HFFc6 (cell line): Measurements from ENCODE around the gene NHEJ1. TPM values are rescaled to one million over a fixed set of nuclear protein-coding genes. Genes with fewer than 3 reads are reported as not detected.

Experiments used
- DNase-seq: peaks from one replicate; pipeline ENCODE4 v3.0.0-alpha.2; 2018
- H3K27ac Mint-ChIP-seq: 2 replicates; pipeline ENCODE4 v1.8.0; 2020; ENCODE audit warnings: mild to moderate bottlenecking, mixed read lengths
- H3K27me3 Mint-ChIP-seq: 2 replicates; pipeline ENCODE4 v1.8.0; 2021; ENCODE audit warnings: mild to moderate bottlenecking, moderate library complexity, mixed read lengths; ENCODE audit not compliant: insufficient read depth
- H3K36me3 Mint-ChIP-seq: 2 replicates; pipeline ENCODE4 v1.8.0; 2021; ENCODE audit warnings: low read depth, mixed read lengths
- H3K4me1 Mint-ChIP-seq: 2 replicates; pipeline ENCODE4 v1.8.0; 2020; ENCODE audit warnings: low read depth, mixed read lengths
- H3K4me3 Mint-ChIP-seq: 2 replicates; pipeline ENCODE4 v1.8.0; 2020; ENCODE audit warnings: mild to moderate bottlenecking, moderate library complexity, mixed read lengths
- H3K9me3 Mint-ChIP-seq: 2 replicates; pipeline ENCODE4 v1.8.0; 2020; ENCODE audit warnings: mild to moderate bottlenecking, mixed read lengths
- CTCF ChIP-seq: fragments of 200-600 bp; sonication (generic); IDR thresholded peaks from 2 replicates; pipeline ENCODE4 v1.5.0; 2021; ENCODE audit warnings: antibody characterized with exemption, mild to moderate bottlenecking
- total RNA-seq, 6 experiments: library from RNA; stranded (reverse); fragmentation: NEBNext Ultra II Directional; extraction: Animal tissue kit (Norgen Biotek cat#: 25700); gene quantifications; 2 replicates in 1 of 6; 3 replicates in 5 of 6; pipeline ENCODE4 v1.2.3, GENCODE V29; 2021

Gene NHEJ1
- total RNA-seq, 6 experiments from 2014 or later: 12.0 to 16.6 (median 14.1) TPM

DNA sequence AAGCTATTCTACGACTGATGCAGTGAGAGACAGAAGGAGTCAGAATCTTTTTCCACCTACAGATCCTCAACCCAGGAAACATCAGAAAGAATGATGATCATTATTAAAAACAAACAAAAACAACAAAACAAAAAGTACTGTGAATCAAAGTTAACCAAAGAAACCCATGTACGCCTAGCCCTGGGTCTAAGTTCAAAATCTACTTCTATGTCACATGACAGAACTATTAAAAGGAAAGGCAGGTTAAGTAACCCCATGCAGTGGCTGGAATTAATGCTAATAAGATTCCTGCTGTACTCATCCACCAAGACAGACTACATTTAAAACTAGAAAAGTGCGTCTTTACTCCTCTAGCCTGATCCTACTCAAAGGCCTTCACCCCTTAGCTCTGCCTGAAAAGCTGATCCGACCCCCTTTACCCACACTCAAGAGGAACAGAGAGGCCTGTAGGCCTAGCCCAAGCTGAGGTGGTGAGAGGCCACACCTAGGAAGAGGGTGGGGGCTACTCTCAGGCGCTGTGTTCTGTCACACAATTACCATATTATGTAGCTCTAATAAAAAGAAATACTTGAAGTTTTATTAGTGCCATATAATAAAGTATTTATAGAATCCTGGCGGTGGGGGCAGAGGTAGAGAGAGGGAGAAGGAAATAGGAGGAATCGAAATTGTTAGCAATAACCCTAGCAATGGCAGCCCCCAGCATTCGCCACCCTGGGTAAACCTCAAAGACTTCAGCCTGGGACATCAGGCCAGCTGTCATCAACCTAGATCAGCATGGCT is 37.1 kb downstream of the NHEJ1 start:
- no peak for TF ChIP-seq CTCF
- Mint-ChIP-seq H3K27me3 (peaks cover 1% of the 10 kb centered on the region), H3K4me3 (no peak overlapping the region), H3K4me1 (peaks cover 31% of the 10 kb centered on the region), H3K9me3 (no peaks in the 10 kb centered on the region), H3K36me3 (no peaks in the 10 kb centered on the region), H3K27ac (no peak overlapping the region; the same call in 1 of the 2 replicates)
- no peak for DNase-seq

- Mint-ChIP-seq H3K27me3 (peaks cover 1% of the 10 kb centered on the region), H3K36me3 (no peaks in the 10 kb centered on the region), H3K4me3 (no peak overlapping the region), H3K4me1 (peaks cover 31% of the 10 kb centered on the region), H3K27ac (no peak overlapping the region), H3K9me3 (no peaks in the 10 kb centered on the region)
- no peak for DNase-seq
- TF ChIP-seq CTCF: no peak
Measured at GRCh38 chr2:219122202-219122980, 38.2 kb downstream of the NHEJ1 start.

DNA sequence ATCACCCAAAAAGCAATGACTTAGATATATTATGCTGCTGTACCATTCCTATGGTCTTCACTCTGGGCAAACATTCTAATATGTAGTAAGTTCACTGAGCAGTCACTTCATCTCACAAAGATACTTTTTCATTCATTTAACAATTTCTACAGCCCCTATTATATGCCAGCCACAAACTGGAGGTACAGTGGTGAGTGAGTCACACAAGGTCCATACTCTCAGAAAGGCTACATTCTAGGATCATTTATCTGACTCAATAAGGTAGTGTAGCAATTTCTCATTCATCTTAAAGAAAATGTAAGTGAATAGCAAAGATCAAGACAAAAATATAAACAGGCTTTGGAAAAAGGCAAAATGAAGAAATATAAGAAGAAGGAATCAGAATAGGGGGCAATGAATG is 40.5 kb downstream of the NHEJ1 start:
- no peak overlapping the region for H3K4me3 Mint-ChIP-seq

DNA sequence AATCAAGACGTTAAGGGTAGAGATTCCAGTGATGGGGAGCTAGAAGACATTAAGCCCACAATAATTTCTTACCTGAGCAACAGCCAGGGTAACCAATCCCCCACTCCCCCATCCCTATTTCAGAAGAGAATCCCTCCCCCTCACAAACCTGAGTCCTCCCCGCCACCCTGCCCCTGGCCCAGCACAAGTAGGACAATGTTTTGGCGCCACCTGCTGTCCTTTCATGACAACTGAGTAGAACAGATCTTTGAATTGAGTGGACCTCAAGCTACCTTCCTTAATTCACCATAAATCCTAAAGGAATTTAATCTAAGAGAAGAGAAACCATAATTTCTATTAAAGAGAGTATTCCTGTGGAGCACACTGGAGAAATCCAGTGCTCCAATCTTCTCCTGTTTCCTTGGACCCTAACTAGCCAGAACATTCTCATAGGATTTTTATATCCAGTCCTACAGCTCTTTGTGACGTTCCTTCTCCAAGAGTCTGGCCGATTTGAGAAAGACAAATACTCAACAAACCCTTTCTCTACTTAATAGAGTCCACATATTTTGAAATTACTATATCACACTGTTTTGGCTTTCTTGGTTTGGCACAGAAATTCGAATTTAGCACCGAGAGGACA is 41.1 kb downstream of the NHEJ1 start:
- H3K4me3 Mint-ChIP-seq: no peak overlapping the region
- peak; percentile 35 for DNase-seq
- H3K9me3 Mint-ChIP-seq: no peaks in the 10 kb centered on the region
- no peak overlapping the region for H3K27ac Mint-ChIP-seq
- peaks cover 1% of the 10 kb centered on the region; the same call in 1 of the 2 replicates for H3K27me3 Mint-ChIP-seq
- H3K36me3 Mint-ChIP-seq: no peaks in the 10 kb centered on the region
- TF ChIP-seq CTCF: peak; percentile 89
- H3K4me1 Mint-ChIP-seq: peaks cover 9% of the 10 kb centered on the region

More for the DNA sequence above, 40.5 kb downstream of the NHEJ1 start:
- Mint-ChIP-seq H3K9me3 (no peaks in the 10 kb centered on the region), H3K27ac (no peak overlapping the region), H3K27me3 (peaks cover 1% of the 10 kb centered on the region; the same call in 1 of the 2 replicates), H3K36me3 (no peaks in the 10 kb centered on the region), H3K4me1 (peaks cover 14% of the 10 kb centered on the region)
- no peak for DNase-seq
- TF ChIP-seq CTCF: no peak

DNA sequence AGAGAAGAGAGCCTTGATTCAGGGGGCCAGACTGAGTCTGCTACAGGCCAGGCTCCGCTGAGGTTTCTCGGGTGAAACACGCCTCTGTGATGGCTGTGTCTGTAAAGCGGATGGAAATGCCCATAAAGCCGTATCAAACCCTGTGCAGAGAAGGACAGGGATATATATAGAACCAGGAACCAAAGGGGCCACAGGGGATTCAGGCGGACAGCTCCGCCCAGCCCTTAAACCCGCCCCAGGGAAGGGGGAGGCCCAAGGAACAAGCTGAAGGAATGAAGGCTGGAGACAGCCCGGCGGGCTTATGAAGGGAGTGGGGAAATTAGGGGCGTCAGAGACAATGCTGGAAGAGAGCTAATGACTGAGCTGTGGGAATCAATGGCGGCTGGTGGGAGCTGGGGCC is 42.1 kb downstream of the NHEJ1 start:
- DNase-seq: no peak
- H3K4me3 Mint-ChIP-seq: no peak overlapping the region
- H3K27me3 Mint-ChIP-seq: peaks cover 1% of the 10 kb centered on the region; the same call in 1 of the 2 replicates
- no peaks in the 10 kb centered on the region for H3K9me3 Mint-ChIP-seq
- H3K4me1 Mint-ChIP-seq: no peaks in the 10 kb centered on the region; the same call in 1 of the 2 replicates
- no peak for TF ChIP-seq CTCF
- no peak overlapping the region for H3K27ac Mint-ChIP-seq
- no peaks in the 10 kb centered on the region for H3K36me3 Mint-ChIP-seq
